K562 treated with DMSO at 1 percent for 4 hours (cell line): ENCODE data around the gene MMP24OS. TPM values are rescaled to one million over a fixed set of nuclear protein-coding genes. Genes with fewer than 3 reads are reported as not detected.

ENCODE experiments used
- total RNA-seq: library from RNA; unstranded; fragments of 300-600 nt; gene quantifications from 2 replicates; pipeline ENCODE4 v1.2.3, GENCODE V29; 2022; ENCODE audit not compliant: insufficient read depth

The MMP24OS gene
- total RNA-seq, result 107 and 118 TPM in 2 replicates

DNA sequence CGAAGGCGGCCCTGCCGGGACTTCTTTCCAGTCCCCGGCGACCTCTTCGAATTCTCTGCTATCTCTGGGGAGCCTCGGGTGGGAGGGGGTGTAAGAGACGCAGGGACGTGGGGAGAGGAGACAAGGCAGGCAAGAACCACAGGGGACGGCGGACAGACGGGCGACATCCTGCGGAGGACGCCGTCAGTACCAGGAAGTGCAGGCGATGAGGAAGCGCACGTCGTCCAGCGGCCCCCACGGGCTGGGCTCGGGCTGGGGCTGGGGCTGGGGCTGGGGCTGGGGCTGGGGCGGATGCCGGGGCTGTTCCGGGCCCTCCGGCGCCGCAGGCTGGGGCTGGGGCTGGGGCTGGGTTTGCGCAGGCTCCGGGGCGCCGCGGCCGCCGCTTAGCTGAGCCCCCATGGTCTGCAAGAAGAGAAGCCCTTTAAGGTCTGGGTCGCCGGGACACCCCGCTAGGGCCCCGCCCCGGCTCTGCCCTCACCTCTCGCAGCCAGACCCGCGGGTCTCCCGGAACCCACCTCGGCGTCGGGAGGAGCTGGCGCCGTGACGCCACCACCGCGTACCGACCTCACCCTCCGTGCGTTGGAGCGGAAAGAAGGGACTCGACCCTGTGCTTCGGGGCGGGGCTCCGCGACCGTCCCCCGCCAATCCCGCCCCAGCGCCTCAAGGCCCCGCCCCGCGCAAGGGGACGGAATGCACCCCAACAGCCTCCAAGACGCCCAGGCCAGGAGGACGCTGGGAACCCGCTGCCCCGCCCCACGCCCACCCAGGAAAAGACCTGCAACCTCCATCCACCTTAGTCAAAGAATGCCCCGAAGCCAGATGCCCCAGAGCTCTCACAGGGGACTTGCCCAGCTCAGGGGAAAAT is at the start of gene MMP24OS:
Gene MMP24OS, minus strand, starts transcription at position 592 of the 865 bp plus-strand sequence. Its CDS starts 193 bp downstream, at position 399.

DNA sequence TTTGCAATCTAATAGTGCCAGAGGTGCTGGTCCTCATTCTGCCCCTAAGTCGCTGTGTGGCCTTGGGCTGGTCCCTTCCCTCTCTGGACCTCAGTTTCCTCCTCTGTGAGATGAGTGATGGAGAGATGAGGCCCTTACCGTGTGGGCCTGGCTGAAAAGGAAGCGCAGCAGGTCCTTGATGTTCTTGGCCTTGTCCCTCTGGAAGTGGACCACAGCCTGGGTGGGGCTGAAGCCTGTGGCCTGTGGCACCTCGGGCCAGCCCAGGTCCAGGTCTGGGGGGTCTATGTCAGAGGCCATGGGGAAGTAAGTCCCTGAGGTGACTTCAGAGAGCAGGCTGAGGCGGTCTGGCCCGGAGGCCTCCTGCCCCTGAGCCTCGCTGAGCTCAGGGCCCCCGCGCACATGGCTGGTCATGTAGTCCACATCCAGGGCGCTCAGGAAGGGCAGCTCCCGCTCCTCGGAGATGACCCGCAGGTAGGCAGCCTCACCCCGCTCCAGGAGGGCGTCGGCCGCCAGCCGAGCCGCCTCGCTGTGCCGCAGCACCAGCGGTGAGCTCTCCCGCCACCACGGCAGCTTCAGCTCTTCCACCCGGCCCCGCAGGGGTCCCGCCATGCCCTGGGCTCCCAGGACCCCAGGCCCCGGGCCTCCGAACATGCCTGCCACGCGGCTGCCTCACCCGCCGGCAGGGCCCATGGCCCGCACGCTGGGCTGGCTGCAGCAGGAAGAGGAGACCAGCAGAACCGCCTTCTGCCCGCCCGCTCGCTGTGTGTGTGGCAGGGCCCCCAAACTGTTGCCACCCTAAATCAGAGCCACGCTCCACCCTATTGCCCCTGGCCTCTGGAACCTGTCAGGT is 14.0 kb upstream of the MMP24OS start, which contains the start of gene FAM83C:
Gene FAM83C, minus strand, starts transcription at position 772 of the 850 bp plus-strand sequence. Its CDS starts 121 bp downstream, at position 651.

DNA sequence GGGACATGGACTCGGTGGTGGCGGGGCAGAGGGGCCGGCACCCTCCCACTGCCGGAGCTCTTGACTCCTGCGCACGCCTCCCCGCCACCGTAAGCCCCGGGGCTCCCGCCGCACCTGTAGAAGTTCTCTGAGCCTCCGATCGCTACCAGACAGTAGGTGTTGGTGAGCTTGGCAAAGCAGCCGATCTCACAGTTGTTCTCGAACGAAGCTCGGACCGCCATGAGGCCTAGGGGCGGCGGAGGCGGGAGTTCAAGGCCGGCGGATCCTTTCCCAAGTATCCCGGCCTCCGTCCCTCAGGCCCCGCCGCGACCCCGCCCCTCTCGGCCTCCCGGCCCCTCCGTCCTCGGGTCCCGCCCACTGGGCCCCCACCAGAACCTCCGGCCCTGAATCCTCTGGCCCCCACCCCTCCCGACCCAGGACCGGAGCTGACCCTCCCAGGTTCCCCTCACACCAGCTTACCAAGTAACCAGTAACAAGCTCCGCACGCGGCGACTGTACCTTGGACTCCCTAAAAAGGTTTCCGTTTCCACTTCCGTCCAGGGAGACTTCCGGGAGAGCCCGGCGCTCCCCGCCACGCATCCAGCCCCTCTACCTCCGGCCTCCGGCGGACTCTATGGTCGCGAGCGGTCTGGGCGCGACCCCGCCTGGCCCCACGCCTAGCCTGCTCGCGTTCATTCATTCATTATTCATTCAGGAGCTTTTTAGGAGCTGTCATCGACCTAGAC is 6.5 kb upstream of the MMP24OS start, which contains the start of gene EIF6:
Gene EIF6, minus strand, starts transcription at position 506 of the 725 bp plus-strand sequence. Its CDS starts 285 bp downstream, at position 221.

Other genes starting within 250 kb of the MMP24OS start
- 72.4 and 84.8 TPM in 2 replicates for gene TRPC4AP, start 185.3 kb downstream of the MMP24OS start, total RNA-seq
- 19.5 and 19.6 TPM in 2 replicates for gene EDEM2, start 130.8 kb downstream of the MMP24OS start, total RNA-seq
- 11.8 and 14.1 TPM in 2 replicates for gene PROCR, start 106.0 kb downstream of the MMP24OS start, total RNA-seq
- 0.47 TPM in 1 of 2 replicates, not detected in the other for gene MMP24, start 51.4 kb downstream of the MMP24OS start, total RNA-seq
- gene EIF6, start 6.7 kb upstream of the MMP24OS start, total RNA-seq, result 205 and 207 TPM in 2 replicates
- gene FAM83C, start 14.3 kb upstream of the MMP24OS start, total RNA-seq, result not detected in 2 replicates
- 33.7 and 44.0 TPM in 2 replicates for gene UQCC1, start 133.9 kb upstream of the MMP24OS start, total RNA-seq
- not detected in 2 replicates for gene GDF5, start 160.1 kb upstream of the MMP24OS start, total RNA-seq
- 14.5 TPM in 2 replicates for gene CEP250, start 177.5 kb upstream of the MMP24OS start, total RNA-seq